Activated gamma-delta T cell treated with Interleukin-2 at 50 U/mL for 16 hours (primary cell): Measurements from ENCODE around the gene TTN.

Experiments
- DNase-seq: peaks from one replicate; pipeline ENCODE4 v3.0.0-alpha.2; 2020

The TTN gene

GRCh38 chr2:178480227-178481181 is 326.7 kb downstream of the TTN start, which contains the start of gene PLEKHA3:
PLEKHA3 (plus strand) TSS chr2:178480457; CDS start chr2:178480870, 413 bp downstream.
- DNase-seq, result peak; percentile 64

- DNase-seq, result no peak
Measured at GRCh38 chr2:178479758-178480226, 327.4 kb downstream of the TTN start.

DNA sequence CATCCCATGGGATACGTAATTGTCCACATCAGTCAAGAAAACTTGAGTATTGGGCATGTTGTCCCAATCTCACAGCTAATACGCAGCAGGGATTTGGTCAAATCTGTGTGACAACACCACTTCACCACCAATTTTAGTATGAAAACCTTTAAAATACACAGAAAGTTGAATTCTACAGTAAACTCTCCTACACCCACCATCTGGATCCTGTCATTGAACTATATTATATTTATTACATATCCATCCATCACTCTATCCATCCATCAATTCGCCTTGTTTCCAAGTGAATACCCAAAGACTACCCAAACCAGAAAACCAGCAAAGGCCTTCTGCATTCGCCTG is 328.0 kb downstream of the TTN start:
- no peak for DNase-seq

- DNase-seq, result peak; percentile 80
Measured at GRCh38 chr2:178478439-178479274, 328.6 kb downstream of the TTN start, which contains the start of gene FKBP7. FKBP7 (minus strand) TSS chr2:178478600; CDS start chr2:178478499, 101 bp downstream.

GRCh38 chr2:178478130-178478438 is 329.1 kb downstream of the TTN start:
- DNase-seq, result no peak

DNA sequence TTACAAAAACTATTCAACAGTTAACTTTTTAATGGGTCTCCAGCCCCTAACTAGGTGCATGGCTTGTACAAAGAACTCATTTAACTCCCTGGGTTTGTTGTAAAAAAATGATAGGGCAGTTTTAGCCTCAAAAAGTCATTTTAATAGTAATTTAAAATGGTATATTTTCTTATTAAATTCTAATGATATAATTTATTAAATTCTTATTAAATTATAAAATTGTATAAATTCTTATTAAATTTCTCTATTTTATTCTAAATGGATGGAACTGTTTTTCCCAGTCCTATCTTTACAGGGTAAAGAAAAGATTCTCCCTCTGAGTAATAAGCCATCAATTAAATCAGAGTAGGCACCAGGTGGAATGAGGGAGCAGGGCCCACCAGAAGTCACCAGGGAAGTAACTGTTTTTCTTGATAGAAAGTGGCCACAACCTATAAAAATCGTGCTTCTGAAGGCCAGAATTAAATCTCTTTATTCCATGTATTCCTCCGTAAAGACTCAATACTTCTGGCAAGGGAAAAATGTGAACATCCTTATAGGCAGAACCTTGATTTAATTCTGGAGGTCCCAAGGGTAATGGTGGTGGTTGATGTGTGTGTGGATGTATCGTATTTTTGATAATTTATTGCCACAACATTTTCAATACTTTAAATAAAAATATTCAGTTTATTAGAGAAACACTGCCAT is 329.6 kb downstream of the TTN start:
- no peak for DNase-seq

DNA sequence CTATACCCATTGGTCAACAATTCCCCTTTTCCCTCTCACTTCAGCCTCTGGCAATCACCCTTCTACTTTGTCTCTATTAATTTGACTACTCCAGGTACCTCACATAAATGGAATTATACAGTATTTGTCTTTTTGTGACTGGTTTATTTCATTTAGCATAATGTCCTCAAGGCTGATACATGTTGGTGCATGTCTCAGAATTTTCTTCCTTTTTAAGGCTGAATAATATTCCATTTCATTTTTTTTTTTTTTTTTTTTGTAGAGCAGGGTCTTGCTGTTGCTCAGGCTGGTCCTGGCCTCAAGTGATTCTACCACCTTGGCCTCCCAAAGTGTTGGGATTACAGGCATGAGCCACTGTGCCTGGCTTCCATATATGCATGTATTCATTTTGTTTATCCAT is 330.7 kb downstream of the TTN start:
- no peak for DNase-seq
